Measurements from ENCODE around the gene GAS2L2. TPM values are rescaled to one million over a fixed set of nuclear protein-coding genes. Genes with fewer than 3 reads are reported as not detected.
A peak's percentile ranks its signal among the peaks of the same experiment; 100 is the strongest.

GAS2L2 gene
- total and polyA plus RNA-seq, 7 experiments from 2014 or later, result 0.16 to 0.49 (median 0.24) TPM; not detected in 3

DNA sequence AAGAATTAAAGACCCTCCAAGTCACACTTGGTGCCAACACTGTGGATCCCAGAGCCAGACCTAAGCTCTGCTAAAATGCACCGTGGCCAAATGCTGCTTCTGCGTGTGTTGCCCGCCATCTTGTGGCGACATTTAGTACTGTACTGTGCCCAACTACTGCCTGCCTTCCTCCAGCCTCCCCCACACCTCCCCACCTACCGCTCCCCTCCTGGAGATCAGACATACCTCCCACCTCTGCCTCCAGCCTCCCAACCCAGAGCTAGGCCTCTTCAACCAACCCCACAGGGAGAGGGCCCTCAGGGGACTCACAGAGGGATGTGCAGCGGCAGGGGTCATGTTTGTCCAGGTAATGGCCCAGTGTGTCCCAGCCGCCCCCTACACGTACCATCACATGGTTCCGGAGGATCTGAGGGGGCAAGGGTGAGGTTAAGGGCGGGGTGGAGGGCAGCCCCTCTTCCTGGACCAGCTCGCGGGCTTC is 5.5 kb downstream of the GAS2L2 start:
- Histone ChIP-seq H3K9me3 (ENCODE audit: control insufficient read depth in 2 of 3, low read length in 3 of 3) (no peaks in the 10 kb centered on the region), H3K27ac (ENCODE audit: low read depth, low read length) (no peak overlapping the region), H3K4me3 (ENCODE audit: low read length) (no peak overlapping the region), H3K27me3 (ENCODE audit: control insufficient read depth in 2 of 2, insufficient read depth in 2 of 2, low read length in 2 of 2) (peaks cover 0 to 10% of the 10 kb centered on the region in 2 donors), H3K4me1 (ENCODE audit: control insufficient read depth in 2 of 2, insufficient read depth in 2 of 2, low read length in 2 of 2) (no peaks in the 10 kb centered on the region), H3K36me3 (ENCODE audit: control insufficient read depth in 2 of 3, insufficient read depth in 3 of 3, low read length in 3 of 3) (no peaks in the 10 kb centered on the region)
- CTCF ChIA-PET, result interaction anchor here (0.5 to 7.3 kb wide), 26 partner anchors 9 to 1593 kb away, joined by 3 to 93 read pairs (median 4); partner anchors contain the start of genes PEX12, RAD51D, RASL10B and TAF15
- POLR2A ChIA-PET, result interaction anchor here (0.5 to 1.4 kb wide), 2 partner anchors 61 to 486 kb away, joined by 3 read pairs; partner anchors contain the start of gene TAF15
- ATAC-seq, result peak; percentile 93
- intact Hi-C loops (cut with micrococcal nuclease), result loop anchor here (1.0 to 10.0 kb wide), 12 partner anchors 34 to 1327 kb away; partner anchors contain the start of genes NLE1 (in 1 of the 2), RAD51D (in 1 of the 2) and UNC45B (in 1 of the 2)
- peak; percentile 61 to 83 (median 75) for DNase-seq
- H3K9me3 Mint-ChIP-seq, result peaks cover 0 to 1% (median 0%) of the 10 kb centered on the region in 11 donors
- peaks cover 0 to 21% (median 3%) of the 10 kb centered on the region in 7 donors for H3K4me1 Mint-ChIP-seq
- H3K4me3 Mint-ChIP-seq, result no peak overlapping the region
- H3K36me3 Mint-ChIP-seq, result no peaks in the 10 kb centered on the region
- H3K27me3 Mint-ChIP-seq, result peaks cover 35 to 50% (median 42%) of the 10 kb centered on the region in 5 donors
- no peak overlapping the region for H3K27ac Mint-ChIP-seq

DNA sequence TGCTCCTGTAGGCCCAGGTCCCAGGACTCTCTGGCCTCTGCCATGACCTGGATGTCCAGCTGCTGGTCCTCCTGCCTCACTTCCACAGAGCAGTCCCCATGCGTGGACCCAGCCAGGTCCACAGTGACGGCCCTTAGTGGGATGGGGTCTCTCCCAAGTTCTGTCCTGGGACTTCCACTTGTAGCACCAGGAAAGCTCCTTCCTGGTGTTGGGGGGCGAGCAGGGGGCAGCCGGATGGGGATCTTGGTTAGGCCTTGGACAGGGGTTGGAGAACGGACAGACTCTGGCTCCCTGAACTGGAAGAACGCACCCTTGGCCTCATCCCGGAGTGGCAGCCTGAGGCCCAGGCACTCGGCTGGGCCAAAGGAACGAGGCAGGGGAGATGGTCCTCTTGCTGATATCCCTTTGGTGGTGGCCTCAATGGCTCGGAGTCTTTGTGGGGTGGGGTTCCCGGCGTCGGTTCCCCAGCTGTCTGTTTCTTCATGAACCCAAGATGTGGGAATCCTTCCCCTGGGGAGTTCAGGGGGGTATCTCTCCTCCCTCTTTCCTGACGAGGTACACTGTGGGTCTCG is 7.2 kb downstream of the GAS2L2 start:
- ATAC-seq (no peak), DNase-seq (no peak)
- Mint-ChIP-seq H3K36me3 (no peaks in the 10 kb centered on the region), H3K4me1 (peaks cover 0 to 24% (median 11%) of the 10 kb centered on the region in 7 donors), H3K4me3 (no peak overlapping the region), H3K9me3 (peaks cover 0 to 1% (median 0%) of the 10 kb centered on the region in 11 donors), H3K27ac (no peak overlapping the region), H3K27me3 (peaks cover 39 to 49% (median 47%) of the 10 kb centered on the region in 5 donors)
- ChIA-PET CTCF (interaction anchor here (0.5 to 7.3 kb wide), 3 partner anchors 17 to 137 kb away, joined by 3 to 93 read pairs (median 3); no protein-coding TSS in a partner anchor), POLR2A (interaction anchor here (0.6 kb wide), 1 partner anchor 1305 kb away, joined by 3 read pairs; no protein-coding TSS in a partner anchor)
- intact Hi-C loops (cut with micrococcal nuclease), result loop anchor here (2.0 to 10.0 kb wide), 5 partner anchors 201 to 629 kb away; partner anchors contain the start of genes NLE1 (in 1 of the 2), RAD51D (in 1 of the 2) and UNC45B (in 1 of the 2)
- Histone ChIP-seq H3K4me1 (ENCODE audit: control insufficient read depth in 2 of 2, insufficient read depth in 2 of 2, low read length in 2 of 2) (no peaks in the 10 kb centered on the region), H3K9me3 (ENCODE audit: control insufficient read depth in 2 of 3, low read length in 3 of 3) (no peaks in the 10 kb centered on the region), H3K27me3 (ENCODE audit: control insufficient read depth in 2 of 2, insufficient read depth in 2 of 2, low read length in 2 of 2) (peaks cover 0 to 14% of the 10 kb centered on the region in 2 donors), H3K4me3 (ENCODE audit: low read length) (no peak overlapping the region), H3K36me3 (ENCODE audit: control insufficient read depth in 2 of 3, insufficient read depth in 3 of 3, low read length in 3 of 3) (no peaks in the 10 kb centered on the region), H3K27ac (ENCODE audit: low read depth, low read length) (no peak overlapping the region)

DNA sequence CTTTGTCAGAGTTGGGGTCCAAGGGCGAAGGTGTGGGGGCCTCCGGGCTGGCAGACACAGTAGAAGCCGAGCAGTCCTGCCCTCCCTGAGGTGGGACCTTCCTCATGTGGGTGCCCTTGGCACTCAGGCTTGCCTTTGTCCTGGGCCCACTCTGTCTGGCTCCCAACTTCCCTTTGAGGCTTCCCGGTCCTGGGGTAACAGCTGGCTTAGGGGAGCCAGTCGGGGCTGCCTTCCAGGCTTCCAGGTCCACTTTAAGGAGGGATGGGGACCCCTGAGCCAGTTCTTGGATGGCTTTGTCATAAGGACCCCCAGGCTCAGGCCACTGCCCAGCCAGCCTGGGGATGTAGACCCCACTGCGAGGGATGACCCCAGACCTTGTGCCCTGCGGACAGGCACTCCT is 7.8 kb downstream of the GAS2L2 start:
- no peak overlapping the region for H3K27ac ChIP-seq (ENCODE audit: low read depth, low read length)
- H3K36me3 Mint-ChIP-seq, result no peaks in the 10 kb centered on the region
- peaks cover 0 to 1% (median 0%) of the 10 kb centered on the region in 11 donors for H3K9me3 Mint-ChIP-seq
- no peak overlapping the region for H3K4me3 Mint-ChIP-seq
- H3K4me3 ChIP-seq (ENCODE audit: low read length), result no peak overlapping the region
- no peaks in the 10 kb centered on the region for H3K4me1 ChIP-seq (ENCODE audit: control insufficient read depth in 2 of 2, insufficient read depth in 2 of 2, low read length in 2 of 2)
- ChIA-PET POLR2A (interaction anchor here (0.6 kb wide), 2 partner anchors 1305 to 1361 kb away, joined by 3 read pairs; no protein-coding TSS in a partner anchor), CTCF (interaction anchor here (0.5 to 7.3 kb wide), 2 partner anchors 132 to 137 kb away, joined by 3 to 93 read pairs; no protein-coding TSS in a partner anchor)
- ATAC-seq (no peak), DNase-seq (no peak)
- H3K27me3 Mint-ChIP-seq, result peaks cover 34 to 43% (median 42%) of the 10 kb centered on the region in 5 donors
- H3K27me3 ChIP-seq (ENCODE audit: control insufficient read depth in 2 of 2, insufficient read depth in 2 of 2, low read length in 2 of 2), result peaks cover 0 to 17% of the 10 kb centered on the region in 2 donors
- intact Hi-C loops (cut with micrococcal nuclease), result loop anchor here (5.0 to 10.0 kb wide), 3 partner anchors 200 to 628 kb away; partner anchors contain the start of genes NLE1 (in 1 of the 2), RAD51D (in 1 of the 2) and UNC45B (in 1 of the 2)
- peaks cover 0 to 19% (median 11%) of the 10 kb centered on the region in 7 donors for H3K4me1 Mint-ChIP-seq
- H3K36me3 ChIP-seq (ENCODE audit: control insufficient read depth in 2 of 3, insufficient read depth in 3 of 3, low read length in 3 of 3), result no peaks in the 10 kb centered on the region
- H3K9me3 ChIP-seq (ENCODE audit: control insufficient read depth in 2 of 3, low read length in 3 of 3), result no peaks in the 10 kb centered on the region
- H3K27ac Mint-ChIP-seq, result no peak overlapping the region

DNA sequence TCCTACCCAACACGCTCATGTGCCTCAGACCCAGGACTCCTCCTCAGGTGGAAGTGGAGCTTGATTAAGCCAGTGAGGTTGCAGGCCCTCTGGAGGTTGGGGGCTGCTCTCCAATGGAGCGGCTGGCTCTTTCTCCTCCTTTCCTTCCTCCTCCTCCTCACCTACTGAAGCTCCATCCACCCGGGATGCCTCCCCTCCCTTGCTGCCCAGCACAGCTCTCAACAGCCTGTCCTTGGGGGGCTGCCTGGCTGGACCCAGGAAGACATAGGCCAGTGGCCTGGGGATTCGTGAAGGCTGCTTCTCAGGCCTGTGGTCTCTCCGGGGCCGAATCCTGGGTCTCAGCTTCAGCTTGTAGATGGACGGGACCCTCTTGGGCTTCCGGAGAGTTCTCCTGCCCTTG is 8.2 kb downstream of the GAS2L2 start:
- Mint-ChIP-seq H3K27ac (no peak overlapping the region), H3K27me3 (peaks cover 31 to 43% (median 41%) of the 10 kb centered on the region in 5 donors), H3K4me1 (peaks cover 2 to 16% (median 11%) of the 10 kb centered on the region in 7 donors), H3K9me3 (peaks cover 0 to 1% (median 0%) of the 10 kb centered on the region in 11 donors), H3K36me3 (no peaks in the 10 kb centered on the region), H3K4me3 (no peak overlapping the region)
- POLR2A ChIA-PET, result interaction anchor here (0.6 kb wide), 1 partner anchor 1361 kb away, joined by 3 read pairs; no protein-coding TSS in a partner anchor
- no peak for ATAC-seq
- Histone ChIP-seq H3K36me3 (ENCODE audit: control insufficient read depth in 2 of 3, insufficient read depth in 3 of 3, low read length in 3 of 3) (no peaks in the 10 kb centered on the region), H3K27me3 (ENCODE audit: control insufficient read depth in 2 of 2, insufficient read depth in 2 of 2, low read length in 2 of 2) (peaks cover 0 to 17% of the 10 kb centered on the region in 2 donors), H3K4me1 (ENCODE audit: control insufficient read depth in 2 of 2, insufficient read depth in 2 of 2, low read length in 2 of 2) (no peaks in the 10 kb centered on the region), H3K27ac (ENCODE audit: low read depth, low read length) (no peak overlapping the region), H3K9me3 (ENCODE audit: control insufficient read depth in 2 of 3, low read length in 3 of 3) (no peaks in the 10 kb centered on the region), H3K4me3 (ENCODE audit: low read length) (no peak overlapping the region)
- DNase-seq, result no peak
- intact Hi-C loops (cut with micrococcal nuclease), result loop anchor here (5.0 to 10.0 kb wide), 3 partner anchors 200 to 628 kb away; partner anchors contain the start of genes NLE1 (in 1 of the 2), RAD51D (in 1 of the 2) and UNC45B (in 1 of the 2)
- CTCF ChIA-PET, result interaction anchor here (7.3 kb wide), 1 partner anchor 131 kb away, joined by 93 read pairs; no protein-coding TSS in a partner anchor

DNA sequence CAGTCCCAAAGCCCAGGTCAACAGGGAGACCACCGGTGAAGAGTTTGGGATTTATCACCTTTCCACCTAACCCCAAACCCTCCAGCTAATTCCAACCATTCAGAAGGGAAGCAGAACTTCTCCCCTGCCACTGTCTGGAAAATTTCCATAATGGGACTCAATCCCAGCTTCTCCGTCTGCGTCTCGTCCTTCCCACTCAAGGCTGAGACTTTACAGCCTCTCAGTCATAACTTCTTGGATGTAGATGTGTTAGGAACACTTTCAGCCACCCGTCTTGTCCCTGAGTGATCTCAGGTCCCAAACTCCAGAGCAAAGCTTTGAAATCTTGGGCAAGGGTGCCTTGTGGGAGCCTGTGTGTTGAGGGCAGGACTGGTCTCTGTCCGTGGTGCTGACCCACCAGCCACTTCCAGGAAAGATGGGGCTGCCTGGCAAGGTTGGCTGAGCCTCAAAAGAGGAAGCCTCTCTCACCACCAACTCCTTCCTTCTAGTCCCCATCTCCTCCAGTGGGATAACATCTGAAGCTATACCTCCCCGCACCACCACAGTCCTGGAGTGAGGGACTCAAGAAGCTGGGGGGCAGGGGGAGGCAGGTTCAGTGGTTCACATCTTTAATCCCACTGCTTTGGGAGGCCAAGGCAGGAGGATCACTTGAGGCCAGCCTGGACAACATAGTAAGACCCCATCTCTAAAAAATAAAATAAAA is 9.3 kb downstream of the GAS2L2 start:
- Histone ChIP-seq H3K9me3 (ENCODE audit: control insufficient read depth in 2 of 3, low read length in 3 of 3) (no peaks in the 10 kb centered on the region), H3K27me3 (ENCODE audit: control insufficient read depth in 2 of 2, insufficient read depth in 2 of 2, low read length in 2 of 2) (peaks cover 0 to 17% of the 10 kb centered on the region in 2 donors), H3K4me1 (ENCODE audit: control insufficient read depth in 2 of 2, insufficient read depth in 2 of 2, low read length in 2 of 2) (no peaks in the 10 kb centered on the region), H3K4me3 (ENCODE audit: low read length) (no peak overlapping the region), H3K36me3 (ENCODE audit: control insufficient read depth in 2 of 3, insufficient read depth in 3 of 3, low read length in 3 of 3) (no peaks in the 10 kb centered on the region), H3K27ac (ENCODE audit: low read depth, low read length) (no peak overlapping the region)
- CTCF ChIA-PET, result interaction anchor here (0.9 to 7.3 kb wide), 2 partner anchors 16 to 130 kb away, joined by 3 to 93 read pairs; no protein-coding TSS in a partner anchor
- Mint-ChIP-seq H3K4me3 (no peak overlapping the region), H3K27me3 (peaks cover 27 to 42% (median 33%) of the 10 kb centered on the region in 5 donors), H3K36me3 (no peaks in the 10 kb centered on the region), H3K27ac (no peak overlapping the region), H3K9me3 (peaks cover 0 to 1% (median 0%) of the 10 kb centered on the region in 11 donors), H3K4me1 (peaks cover 4 to 16% (median 11%) of the 10 kb centered on the region in 7 donors)
- intact Hi-C loops (cut with micrococcal nuclease), result loop anchor here (10.0 kb wide), 2 partner anchors 199 to 599 kb away; partner anchors contain the start of genes NLE1 (in 1 of the 2) and UNC45B (in 1 of the 2)
- ATAC-seq, result no peak
- no peak for DNase-seq
- POLR2A ChIA-PET, result interaction anchor here (0.6 to 1.0 kb wide), 2 partner anchors 65 to 602 kb away, joined by 3 read pairs; partner anchors contain the start of genes NLE1 and TAF15

All from naive thymus-derived CD4-positive, alpha-beta T cell (primary cell).